Fibroblast of mammary gland (primary cell): ENCODE data around the gene CHRNA4.

Experiments used
- DNase-seq: peaks from one replicate; pipeline ENCODE4 v3.0.0-alpha.2; 2010; ENCODE audit warnings: low read depth
- H3K4me3 ChIP-seq: 2 replicates; pipeline ENCODE4 v1.5.1; 2011; ENCODE audit warnings: low read depth, mild to moderate bottlenecking, low read length, moderate library complexity; ENCODE audit not compliant: control insufficient read depth
- TF ChIP-seq, protein P1 (sequence below): conservative IDR thresholded peaks from 2 replicates; pipeline ENCODE4 v1.5.1; 2011; ENCODE audit warnings: low read depth, low read length, inconsistent platforms; ENCODE audit not compliant: control insufficient read depth, insufficient read depth

CHRNA4 gene

DNA sequence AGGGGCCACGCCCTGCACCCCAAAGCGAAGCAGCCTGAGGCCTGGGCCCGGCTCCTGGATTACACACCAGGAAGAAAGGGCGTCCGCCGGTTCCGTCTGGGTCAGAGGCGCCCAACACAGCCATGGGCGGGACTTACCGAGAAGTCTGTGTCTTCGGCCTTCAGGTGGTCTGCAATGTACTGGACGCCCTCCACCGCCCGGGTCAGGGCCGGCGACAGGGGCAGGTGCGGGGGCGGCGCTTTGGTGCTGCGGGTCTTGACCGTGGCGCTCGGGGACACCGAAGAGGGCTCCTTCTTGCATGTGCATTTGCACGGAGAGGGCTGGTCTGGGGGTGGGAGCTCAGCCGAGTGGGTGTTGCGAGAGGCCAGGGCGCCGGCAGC is 11.6 kb downstream of the CHRNA4 start:
- H3K4me3 ChIP-seq = no peak overlapping the region
- TF ChIP-seq, protein P1, sequence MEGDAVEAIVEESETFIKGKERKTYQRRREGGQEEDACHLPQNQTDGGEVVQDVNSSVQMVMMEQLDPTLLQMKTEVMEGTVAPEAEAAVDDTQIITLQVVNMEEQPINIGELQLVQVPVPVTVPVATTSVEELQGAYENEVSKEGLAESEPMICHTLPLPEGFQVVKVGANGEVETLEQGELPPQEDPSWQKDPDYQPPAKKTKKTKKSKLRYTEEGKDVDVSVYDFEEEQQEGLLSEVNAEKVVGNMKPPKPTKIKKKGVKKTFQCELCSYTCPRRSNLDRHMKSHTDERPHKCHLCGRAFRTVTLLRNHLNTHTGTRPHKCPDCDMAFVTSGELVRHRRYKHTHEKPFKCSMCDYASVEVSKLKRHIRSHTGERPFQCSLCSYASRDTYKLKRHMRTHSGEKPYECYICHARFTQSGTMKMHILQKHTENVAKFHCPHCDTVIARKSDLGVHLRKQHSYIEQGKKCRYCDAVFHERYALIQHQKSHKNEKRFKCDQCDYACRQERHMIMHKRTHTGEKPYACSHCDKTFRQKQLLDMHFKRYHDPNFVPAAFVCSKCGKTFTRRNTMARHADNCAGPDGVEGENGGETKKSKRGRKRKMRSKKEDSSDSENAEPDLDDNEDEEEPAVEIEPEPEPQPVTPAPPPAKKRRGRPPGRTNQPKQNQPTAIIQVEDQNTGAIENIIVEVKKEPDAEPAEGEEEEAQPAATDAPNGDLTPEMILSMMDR = no peak
- DNase-seq = no peak

DNA sequence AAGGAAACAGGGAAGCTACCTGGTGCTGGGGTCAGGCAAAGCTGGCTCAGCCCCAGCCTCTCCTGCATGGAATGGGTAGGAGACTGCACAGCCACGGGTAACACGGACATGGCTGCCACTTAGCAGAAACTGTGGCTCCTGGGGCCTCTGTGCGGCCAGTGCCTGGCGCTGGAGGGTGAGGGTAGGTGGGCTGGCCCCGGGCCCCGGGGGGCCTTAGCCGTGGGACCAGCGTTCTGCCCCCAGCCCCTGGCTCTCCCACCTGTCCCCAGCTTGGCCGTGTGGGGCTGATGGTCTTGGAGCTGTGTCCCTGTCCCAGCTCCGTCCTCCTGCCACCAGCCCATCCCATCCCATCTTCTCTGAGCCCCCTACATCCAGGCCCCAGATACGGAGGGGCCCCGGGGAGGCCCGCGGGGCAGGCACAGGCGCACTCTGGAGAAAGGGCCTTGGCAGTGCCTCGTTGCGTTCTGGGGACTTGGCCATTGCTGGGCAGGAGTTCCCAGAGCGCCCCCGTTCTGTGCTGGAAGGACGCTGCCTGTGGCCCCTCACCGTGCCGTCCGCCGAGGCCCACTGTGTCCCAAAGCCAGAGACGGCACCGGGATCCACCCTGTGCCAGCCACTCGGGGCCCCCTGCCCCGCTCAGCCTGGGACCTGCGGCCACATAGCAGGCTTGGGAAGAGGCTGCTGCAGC is 12.2 kb downstream of the CHRNA4 start:
- TF ChIP-seq, protein P1 = no peak
- no peak overlapping the region for H3K4me3 ChIP-seq
- no peak for DNase-seq

DNA sequence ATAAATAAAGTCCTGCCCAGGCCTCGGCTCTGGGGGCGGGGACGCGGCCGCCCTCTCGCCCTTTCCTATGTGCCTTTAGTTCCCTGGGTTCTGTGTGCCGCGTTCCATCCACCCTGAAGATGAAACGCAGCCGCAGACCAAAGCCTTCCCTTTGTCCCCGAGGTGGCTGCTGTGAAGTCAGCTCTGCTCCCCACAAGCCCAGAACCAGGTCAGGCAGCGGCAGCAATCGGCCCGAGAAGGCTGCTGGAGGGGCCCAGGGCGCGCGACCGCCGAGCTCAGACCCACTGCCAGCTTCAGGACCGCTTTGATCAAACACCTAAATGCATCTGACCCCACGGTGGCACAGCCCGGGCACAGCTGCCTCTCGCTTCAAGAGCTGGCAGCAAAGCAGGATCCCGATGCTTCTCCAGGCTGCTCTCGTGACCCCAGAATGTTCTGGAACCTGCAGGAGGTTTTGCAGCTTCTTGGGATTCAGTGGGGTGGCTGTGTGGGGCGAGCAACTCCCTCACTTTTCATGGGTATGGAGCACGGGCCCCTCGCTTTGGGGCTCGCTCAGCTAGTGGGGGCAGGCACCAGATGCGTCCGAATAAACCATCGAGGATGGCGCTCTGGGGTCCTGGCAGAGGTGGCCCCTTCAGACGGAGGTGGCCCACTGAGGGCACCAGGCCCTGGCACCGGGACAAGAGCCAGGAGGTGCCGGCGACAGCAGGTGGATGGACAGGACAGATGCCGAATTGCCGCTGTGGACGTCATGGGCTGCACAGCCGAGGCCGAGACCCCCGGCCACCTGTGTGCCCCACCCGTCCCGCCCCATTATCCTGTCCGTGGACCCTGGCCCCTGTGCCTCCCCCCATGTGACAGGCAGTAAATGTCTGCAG is 13.0 kb downstream of the CHRNA4 start:
- TF ChIP-seq, protein P1 = no peak
- no peak overlapping the region for H3K4me3 ChIP-seq
- DNase-seq = no peak

DNA sequence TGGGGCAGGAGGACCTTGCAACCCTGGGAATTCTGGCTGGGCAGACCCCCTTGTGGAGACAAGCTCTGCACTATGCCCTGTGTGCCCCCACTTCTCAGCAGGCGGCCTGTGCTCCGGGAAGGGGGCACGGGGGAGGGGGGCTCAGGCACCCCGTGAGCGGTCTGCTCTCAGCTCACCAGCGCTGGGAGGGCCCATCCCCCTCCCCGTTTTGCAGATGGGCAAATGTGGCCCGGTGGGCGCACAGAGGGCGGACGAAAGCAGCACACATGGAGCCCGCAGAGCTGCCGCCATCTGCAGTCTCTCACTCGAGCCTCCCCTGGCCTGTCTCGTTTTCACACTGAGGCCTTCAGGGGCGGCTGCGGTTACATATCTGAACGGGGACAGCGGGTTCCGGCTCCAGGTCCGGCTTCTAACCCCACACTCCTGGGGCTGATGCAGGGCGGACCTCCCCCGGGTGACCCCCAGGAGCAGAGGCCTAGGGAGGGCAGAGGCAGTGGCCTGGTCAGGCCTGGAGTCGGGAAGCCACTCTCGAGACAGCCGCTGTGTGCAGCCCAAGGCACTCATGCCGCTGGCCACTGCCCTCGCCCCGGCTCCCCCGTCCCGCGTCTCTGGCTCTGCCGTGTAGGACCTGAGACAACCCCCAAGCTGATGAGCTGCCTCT is 13.9 kb downstream of the CHRNA4 start:
- no peak overlapping the region for H3K4me3 ChIP-seq
- DNase-seq = no peak
- TF ChIP-seq, protein P1 = no peak

DNA sequence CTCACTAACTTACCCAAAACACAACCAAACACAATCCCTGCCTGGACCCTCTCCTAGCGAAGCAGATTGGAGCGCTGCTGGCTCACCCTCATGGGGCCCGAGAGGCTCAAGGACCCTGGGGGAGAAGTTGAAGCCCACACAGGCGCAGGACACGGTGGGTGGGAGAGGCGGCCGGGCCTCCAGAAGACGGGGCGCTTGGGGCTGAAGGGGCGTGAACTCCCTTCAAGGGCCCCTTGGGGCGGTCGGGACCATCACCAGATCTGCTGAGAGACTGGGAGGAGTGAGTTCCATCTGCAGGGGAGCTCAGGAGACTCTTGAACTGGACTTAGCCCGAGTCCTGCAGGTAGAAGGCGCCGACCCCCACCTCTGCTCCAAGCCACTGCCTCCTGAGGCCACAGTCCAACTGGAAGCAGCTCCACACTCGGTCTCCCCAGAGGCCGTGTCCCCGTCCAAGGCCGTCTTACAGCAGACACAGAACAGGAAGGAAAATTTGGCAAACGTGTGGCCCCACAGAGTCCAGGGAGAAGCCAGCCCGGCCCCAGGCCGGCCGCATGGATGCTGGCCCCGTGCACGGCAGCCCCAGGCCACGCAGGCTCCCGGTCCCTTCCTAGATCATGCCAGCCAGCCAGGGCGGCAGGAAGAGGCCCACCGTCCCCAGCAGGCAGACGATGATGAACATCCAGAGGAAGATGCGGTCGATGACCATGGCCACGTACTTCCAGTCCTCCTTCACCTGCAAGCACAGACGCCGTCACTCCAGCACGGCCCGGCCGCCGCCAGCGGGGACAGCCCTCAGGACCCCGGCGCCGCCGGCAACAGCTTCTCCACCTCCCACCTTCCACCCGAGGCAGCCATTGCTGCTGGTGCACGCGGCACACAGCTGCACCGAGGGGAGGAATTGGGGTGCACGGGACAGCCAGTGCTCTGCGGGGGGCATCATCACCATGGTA is 14.7 kb downstream of the CHRNA4 start:
- H3K4me3 ChIP-seq = no peak overlapping the region
- DNase-seq = no peak
- TF ChIP-seq, protein P1 = no peak
